NCI-H1436 (cell line): ENCODE results near the gene NSL1.

Source experiments
- DNase-seq: peaks from one replicate; lab custom pipeline; 2025; lab: John Stamatoyannopoulos, UW

The NSL1 gene

DNA sequence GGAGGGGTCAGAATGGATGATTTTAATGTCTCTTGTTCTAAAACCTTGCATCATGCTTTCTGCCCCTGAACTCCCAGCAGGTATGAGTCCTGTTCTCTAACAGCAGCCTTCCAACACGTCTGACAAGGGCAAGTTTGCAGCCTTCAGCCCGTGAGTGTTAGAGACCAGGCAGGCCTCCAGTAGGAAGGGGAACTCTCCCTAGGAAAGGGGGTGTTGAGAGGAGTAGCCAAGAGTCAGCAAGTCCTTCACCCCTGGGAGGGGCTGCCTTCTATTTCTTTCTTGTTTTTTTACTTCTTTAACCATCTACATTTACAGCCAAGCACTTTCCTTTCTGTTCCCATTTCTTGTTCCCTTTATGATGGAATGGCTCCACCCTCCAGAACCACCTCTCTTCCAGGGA is 106.1 kb downstream of the NSL1 start:
- DNase-seq, result no peak

- no peak for DNase-seq
Measured at GRCh38 chr1:212684521-212685090, 107.0 kb downstream of the NSL1 start.

DNA sequence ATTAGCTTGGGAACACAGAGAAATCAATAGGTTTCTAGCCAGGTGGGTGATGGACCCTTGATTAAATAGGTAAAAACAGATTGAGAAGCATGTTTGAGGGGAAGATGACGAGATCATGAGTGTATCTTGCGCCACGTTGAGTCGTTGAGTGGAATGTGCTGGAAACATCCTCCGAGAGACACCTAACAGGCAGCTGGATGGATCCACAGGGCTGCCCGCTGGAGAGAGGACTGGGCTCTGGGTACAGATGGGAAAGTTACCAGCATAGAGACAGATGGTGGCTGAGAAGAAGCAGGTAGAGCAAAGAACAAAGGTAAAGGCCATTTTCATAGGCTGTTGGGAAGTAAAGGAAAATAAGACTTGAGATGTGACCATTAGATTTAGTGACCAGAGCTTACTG is 107.5 kb downstream of the NSL1 start:
- DNase-seq, result no peak

- no peak for DNase-seq
Measured at GRCh38 chr1:212683357-212683722, 108.2 kb downstream of the NSL1 start.

GRCh38 chr1:212680680-212681389 is 110.7 kb downstream of the NSL1 start:
- no peak for DNase-seq

GRCh38 chr1:212678456-212679410 is 112.8 kb downstream of the NSL1 start:
- no peak for DNase-seq

- DNase-seq, result no peak
Measured at GRCh38 chr1:212677573-212677972, 114.0 kb downstream of the NSL1 start.

DNA sequence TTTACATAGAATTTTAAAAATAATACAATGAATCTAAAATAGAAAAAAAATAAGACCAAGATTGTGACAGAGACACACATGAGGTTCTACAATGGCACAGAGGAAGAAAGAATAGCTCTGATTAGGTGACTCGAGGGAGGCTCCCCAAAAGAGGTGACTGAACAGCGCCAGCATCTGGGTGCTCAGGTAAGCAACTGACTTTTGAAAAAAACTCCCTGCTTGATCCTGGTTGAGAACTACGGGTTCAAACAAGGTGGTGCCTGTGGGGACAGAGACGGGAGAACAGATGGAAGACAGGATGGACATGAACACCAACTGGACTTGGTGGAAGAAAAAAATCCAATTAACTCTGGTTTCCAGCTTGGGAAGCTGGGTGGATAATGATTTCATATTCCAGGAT is 114.4 kb downstream of the NSL1 start:
- no peak for DNase-seq
